HepG2 (cell line): ENCODE measurements around the gene VPS25. TPM values are rescaled to one million over a fixed set of nuclear protein-coding genes. Genes with fewer than 3 reads are reported as not detected.

Experiments
- ATAC-seq: fragments of 200-7000 bp; cut with Tn5 transposase; 3 replicates; pipeline ENCODE4 v1.9.1; 2020; ENCODE audit warnings: mild to moderate bottlenecking, moderate library complexity
- Bru-seq: library from RNA; stranded (reverse); fragments of 400-500 nt; gene quantifications from one replicate; lab custom pipeline; 2021; lab: Mats Ljungman, UMichigan
- BruChase-seq, 2 experiments: library from RNA; stranded (reverse); fragments of 400-500 nt; gene quantifications; one replicate each; lab custom pipeline; 2021; lab: Mats Ljungman, UMichigan
- BruUV-seq: library from RNA; stranded (reverse); fragments of 400-500 nt; replicated peaks from 2 replicates; lab custom pipeline; 2021; lab: Mats Ljungman, UMichigan
- CTCF ChIA-PET: fragments of 300-600 bp; formaldehyde crosslinking; extraction: SDS; loops from one replicate; lab custom pipeline; 2021; ENCODE audit warnings: low total read pairs, inconsistent platforms, low intra/inter-chr PET ratio; lab: Yijun Ruan, JAX
- POLR2A ChIA-PET: fragments of 350-600 bp; sonication (Branson Sonifier 250); formaldehyde crosslinking; loops from one replicate; lab custom pipeline; 2020; ENCODE audit warnings: antibody characterized with exemption, inconsistent platforms; lab: Yijun Ruan, JAX
- DNase-seq: peaks from one replicate; pipeline ENCODE4 v3.0.0-alpha.2; 2015; ENCODE audit warnings: low spot score
- FAIRE-seq: peaks from 3 replicates; lab custom pipeline; 2011; peaks lifted over from hg19 to GRCh38; lab: Jason Lieb, UNC
- H2AFZ ChIP-seq: one replicate; pipeline ENCODE4 v1.6.1; 2011; ENCODE audit warnings: low read length, inconsistent platforms
- H3K27ac ChIP-seq: fragments of 300-600 bp; 3 replicates; pipeline ENCODE4 v1.8.0; 2011; ENCODE audit warnings: mixed run types, mild to moderate bottlenecking, mixed read lengths, low read length, inconsistent platforms; ENCODE audit not compliant: insufficient read depth; ENCODE audit errors: extremely low read length
- H3K27me3 ChIP-seq, 2 experiments: fragments of 200-600 bp in 1 of 2; 2 replicates in 1 of 2; 3 replicates in 1 of 2; pipeline versions ENCODE4 v1.6.0 to v1.8.0; 2011; ENCODE audit warnings: low read length in 2 of 2, mild to moderate bottlenecking in 2 of 2, moderate library complexity in 2 of 2, inconsistent platforms in 1 of 2; ENCODE audit not compliant: insufficient read depth in 2 of 2, control insufficient read depth in 1 of 2
- H3K36me3 ChIP-seq, 2 experiments: fragments of 200-600 bp in 1 of 2; replicated peaks in 1 of 2; 2 replicates in 1 of 2; 3 replicates in 1 of 2; pipeline versions ENCODE4 v1.5.1 to v1.8.0; 2011; ENCODE audit warnings: low read length in 2 of 2, inconsistent platforms in 1 of 2; ENCODE audit not compliant: insufficient read depth in 2 of 2, control insufficient read depth in 1 of 2
- H3K4me1 ChIP-seq: 2 replicates; pipeline ENCODE4 v1.5.1; 2012; ENCODE audit warnings: low read length, inconsistent platforms; ENCODE audit not compliant: insufficient read depth
- H3K4me2 ChIP-seq: 2 replicates; pipeline ENCODE4 v1.6.0; 2011; ENCODE audit warnings: low read depth, low read length, inconsistent platforms
- H3K4me3 ChIP-seq, 3 experiments: fragments of 200-600 bp in 1 of 3; sonication (generic), shearing (Covaris generic) in 1 of 3; replicated peaks in 1 of 3; 2 replicates each; pipeline ENCODE4 v1.5.1; 2011 to 2016; ENCODE audit warnings: low read length in 3 of 3, inconsistent platforms in 2 of 3, low read depth in 2 of 3, mild to moderate bottlenecking in 2 of 3, control low read depth in 1 of 3, mixed read lengths in 1 of 3; ENCODE audit not compliant: insufficient read depth in 1 of 3
- H3K79me2 ChIP-seq: one replicate; pipeline ENCODE4 v1.6.1; 2011; ENCODE audit warnings: low read length, inconsistent platforms; ENCODE audit not compliant: insufficient read depth
- H3K9ac ChIP-seq: 2 replicates; pipeline ENCODE4 v1.6.0; 2011; ENCODE audit warnings: mild to moderate bottlenecking, low read depth, low read length, inconsistent platforms; ENCODE audit not compliant: insufficient read depth
- H3K9me3 ChIP-seq: 2 replicates; pipeline ENCODE4 v1.5.1; 2012; ENCODE audit warnings: mild to moderate bottlenecking, low read length
- H4K20me1 ChIP-seq: 2 replicates; pipeline ENCODE4 v1.6.0; 2011; ENCODE audit warnings: inconsistent platforms, mild to moderate bottlenecking, low read length, moderate library complexity; ENCODE audit not compliant: insufficient read depth
- DMTF1 ChIP-seq: sonication (generic); formaldehyde crosslinking; IDR thresholded peaks from 2 replicates; pipeline ENCODE4 v1.4.0; 2020; ENCODE audit warnings: mild to moderate bottlenecking, missing genetic modification reagents
- GMEB2 ChIP-seq: IDR thresholded peaks from 2 replicates; pipeline ENCODE4 v1.6.1; 2016; ENCODE audit warnings: missing biosample characterization, missing genetic modification reagents, low read depth
- MAF1 ChIP-seq: sonication (generic); formaldehyde crosslinking; IDR thresholded peaks from 2 replicates; pipeline ENCODE4 v1.5.0; 2020; ENCODE audit warnings: missing genetic modification reagents, borderline replicate concordance
- MED13 ChIP-seq: sonication (generic); formaldehyde crosslinking; IDR thresholded peaks from 2 replicates; pipeline ENCODE4 v1.5.0; 2020; ENCODE audit warnings: missing genetic modification reagents
- SYNCRIP ChIP-seq: fragments of 200-400 bp; formaldehyde crosslinking; IDR thresholded peaks from 2 replicates; pipeline ENCODE4 v1.6.1; 2018; ENCODE audit warnings: mild to moderate bottlenecking, low read depth, low read length; ENCODE audit not compliant: insufficient read depth
- ZNF30 ChIP-seq: sonication (generic); formaldehyde crosslinking; IDR thresholded peaks from 2 replicates; pipeline ENCODE4 v1.5.0; 2020; ENCODE audit warnings: mild to moderate bottlenecking, missing genetic modification reagents
- ZNF616 ChIP-seq: sonication (generic); formaldehyde crosslinking; IDR thresholded peaks from 2 replicates; pipeline ENCODE4 v1.5.0; 2020; ENCODE audit warnings: low read depth, mild to moderate bottlenecking, missing genetic modification reagents
- WGBS: methylation state at CpG from one replicate; pipeline ENCODE4 v1.1.6; 2017; ENCODE audit warnings: low lambda C conversion rate; 5-methylcytosine and 5-hydroxymethylcytosine counted together
- in situ Hi-C: cut with HindIII; loops from 2 replicates; pipeline ENCODE4 v1.10.0; 2017; ENCODE audit warnings: low pct_unique_long_range_greater_than_20kb; ENCODE audit not compliant: extremely low pct_ligation_motif_present
- intact Hi-C: fragments of 100-400 bp; cut with micrococcal nuclease; formaldehyde crosslinking; loops from one replicate; pipeline ENCODE4 v1.10.0; 2022; ENCODE audit not compliant: unreplicated experiment
- long read RNA-seq, 2 experiments: library from RNA in 1 of 2; library from polyadenylated mRNA in 1 of 2; stranded (forward) in 1 of 2; unstranded in 1 of 2; transcript quantifications; one replicate each; pipeline ENCODE4 v2.0.0, GENCODE V29; 2019 to 2022
- polyA minus RNA-seq, 3 experiments: library from RNA; depleted of rRNA, polyadenylated mRNA; stranded (reverse); fragments of >200 nt; gene quantifications; 2 replicates each; pipeline ENCODE4 v1.2.3, GENCODE V29; 2011; ENCODE audit warnings: low replicate concordance in 1 of 3
- polyA plus RNA-seq, 8 experiments: library from polyadenylated mRNA; depleted of rRNA in 3 of 8; stranded (reverse) in 7 of 8; unstranded in 1 of 8; fragments of >200 nt; fragmentation: Illumina TruSeq in 4 of 8; extraction: Trizol in 4 of 8; gene quantifications; 2 replicates each; pipeline versions ENCODE4 v1.2.1 to v1.2.3, GENCODE V29; 2011 to 2016; ENCODE audit warnings: low read depth in 4 of 8, missing spikeins in 1 of 8, mixed read lengths in 1 of 8; ENCODE audit not compliant: insufficient read depth in 1 of 8
- total RNA-seq, 5 experiments: library from RNA; depleted of rRNA; stranded (reverse); fragments of >200 nt; fragmentation: Illumina TruSeq; extraction: Trizol; gene quantifications; 2 replicates each; pipeline ENCODE4 v1.2.3, GENCODE V29; 2016; ENCODE audit warnings: low read depth in 1 of 5
- TF ChIP-seq, protein P1 (sequence below): sonication (generic); formaldehyde crosslinking; conservative IDR thresholded peaks from 2 replicates; pipeline ENCODE4 v1.4.0; 2020; ENCODE audit warnings: missing genetic modification reagents

Gene VPS25
- total RNA-seq (2016; rRNA removed; fragmentation: Illumina TruSeq; extraction: Trizol) (148 and 161 TPM in 2 replicates), polyA plus RNA-seq (2011; rRNA removed) (249 and 270 TPM in 2 replicates), polyA minus RNA-seq (2011; rRNA and poly(A)+ RNA removed; ENCODE audit: low replicate concordance) (122 and 224 TPM in 2 replicates), Bru-seq, nascent RNA (percentile 89 among the genes with signal in this experiment), BruChase-seq, experiment 1, labeled RNA remaining after a 6-hour chase (percentile 90 among the genes with signal in this experiment), BruChase-seq, experiment 2, labeled RNA remaining after a 2-hour chase (percentile 83 among the genes with signal in this experiment)
- total RNA-seq (2016; cell fraction: cytosol; rRNA removed; fragmentation: Illumina TruSeq; extraction: Trizol; ENCODE audit: low read depth), result 37.2 and 42.3 TPM in 2 replicates
- total RNA-seq (2016; cell fraction: insoluble cytoplasmic fraction; rRNA removed; fragmentation: Illumina TruSeq; extraction: Trizol), result 159 and 160 TPM in 2 replicates
- total RNA-seq (2016; cell fraction: membrane; rRNA removed; fragmentation: Illumina TruSeq; extraction: Trizol), result 51.4 and 51.5 TPM in 2 replicates
- total RNA-seq (2016; cell fraction: nucleus; rRNA removed; fragmentation: Illumina TruSeq; extraction: Trizol), result 115 and 126 TPM in 2 replicates
- 251 and 262 TPM in 2 replicates for polyA plus RNA-seq (2011; cell fraction: cytosol; rRNA removed)
- 162 and 166 TPM in 2 replicates for polyA plus RNA-seq (2011; cell fraction: nucleus; rRNA removed)
- 100 and 110 TPM in 2 replicates for polyA plus RNA-seq (2012)
- 35.3 and 36.1 TPM in 2 replicates for polyA plus RNA-seq (2016; cell fraction: cytosol; fragmentation: Illumina TruSeq; extraction: Trizol; ENCODE audit: low read depth)
- polyA plus RNA-seq (2016; cell fraction: insoluble cytoplasmic fraction; fragmentation: Illumina TruSeq; extraction: Trizol; ENCODE audit: low read depth), result 177 and 189 TPM in 2 replicates
- 44.1 and 49.3 TPM in 2 replicates for polyA plus RNA-seq (2016; cell fraction: membrane; fragmentation: Illumina TruSeq; extraction: Trizol; ENCODE audit: low read depth)
- 203 and 214 TPM in 2 replicates for polyA plus RNA-seq (2016; cell fraction: nucleus; fragmentation: Illumina TruSeq; extraction: Trizol; ENCODE audit: insufficient read depth, low read depth)
- 39.7 and 45.6 TPM in 2 replicates for polyA minus RNA-seq (2011; cell fraction: cytosol; rRNA and poly(A)+ RNA removed)
- polyA minus RNA-seq (2011; cell fraction: nucleus; rRNA and poly(A)+ RNA removed), result 87.8 and 92.0 TPM in 2 replicates
- long read RNA-seq, experiment 1, transcript VPS25-201 (6 exons, 1,101 nt), result major isoform, 296 of 314 reads
- long read RNA-seq, experiment 1, partial matches to known transcripts, result 6 of 314 reads
- long read RNA-seq, experiment 1, other reads (novel, unspliced or antisense), result 8 of 314 reads
- long read RNA-seq, experiment 2, transcript VPS25-205 (5 exons, 668 nt), result minor isoform, 17 of 261 reads
- long read RNA-seq, experiment 2, transcript VPS25-201 (6 exons, 1,101 nt), result major isoform, 209 of 261 reads
- long read RNA-seq, experiment 2, partial matches to known transcripts, result 25 of 261 reads
- long read RNA-seq, experiment 2, other reads (novel, unspliced or antisense), result 10 of 261 reads

- no peaks in the 10 kb centered on the region; a peak in 1 of 5 replicates for H3K27me3 ChIP-seq
- peak within 1 kb of the TSS; percentile 87 for H3K9ac ChIP-seq
- ATAC-seq (peak; percentile 95), DNase-seq (peak; percentile 84), FAIRE-seq (peak; percentile 91)
- WGBS, result under 1% methylated on average over 35 of the region's 39 CpGs
- H4K20me1 ChIP-seq, result no peaks in the 10 kb centered on the region
- in situ Hi-C loops (no loop called here), intact Hi-C loops (loop anchor here (1.0 kb wide), 1 partner anchor 51 kb away; the partner anchor contains the start of gene BECN1)
- H3K4me1 ChIP-seq, result peaks cover 53% of the 10 kb centered on the region
- peaks cover 0 to 15% of the 10 kb centered on the region in 2 experiments; a peak in 2 of 5 replicates for H3K36me3 ChIP-seq
- CTCF ChIA-PET, result no interaction called here
- peak within 1 kb of the TSS; percentile 93 for H2AFZ ChIP-seq
- no peaks in the 10 kb centered on the region for H3K9me3 ChIP-seq
- H3K79me2 ChIP-seq, result peaks cover 25% of the 10 kb centered on the region
- peak within 1 kb of the TSS; percentile 97 for H3K4me2 ChIP-seq
- POLR2A ChIA-PET, result interaction anchor here (0.7 to 3.4 kb wide), 27 partner anchors 9 to 385 kb away, joined by 3 to 53 read pairs (median 4); partner anchors contain the start of genes AOC3, BECN1, CNTD1 and COA3
- peak within 1 kb of the TSS; percentile 66 for H3K27ac ChIP-seq
- H3K4me3 ChIP-seq, result peak within 1 kb of the TSS; percentile 74 to 96 (median 88)
- BruUV-seq, result TSS peak; percentile 79
- TF ChIP-seq, protein P1, sequence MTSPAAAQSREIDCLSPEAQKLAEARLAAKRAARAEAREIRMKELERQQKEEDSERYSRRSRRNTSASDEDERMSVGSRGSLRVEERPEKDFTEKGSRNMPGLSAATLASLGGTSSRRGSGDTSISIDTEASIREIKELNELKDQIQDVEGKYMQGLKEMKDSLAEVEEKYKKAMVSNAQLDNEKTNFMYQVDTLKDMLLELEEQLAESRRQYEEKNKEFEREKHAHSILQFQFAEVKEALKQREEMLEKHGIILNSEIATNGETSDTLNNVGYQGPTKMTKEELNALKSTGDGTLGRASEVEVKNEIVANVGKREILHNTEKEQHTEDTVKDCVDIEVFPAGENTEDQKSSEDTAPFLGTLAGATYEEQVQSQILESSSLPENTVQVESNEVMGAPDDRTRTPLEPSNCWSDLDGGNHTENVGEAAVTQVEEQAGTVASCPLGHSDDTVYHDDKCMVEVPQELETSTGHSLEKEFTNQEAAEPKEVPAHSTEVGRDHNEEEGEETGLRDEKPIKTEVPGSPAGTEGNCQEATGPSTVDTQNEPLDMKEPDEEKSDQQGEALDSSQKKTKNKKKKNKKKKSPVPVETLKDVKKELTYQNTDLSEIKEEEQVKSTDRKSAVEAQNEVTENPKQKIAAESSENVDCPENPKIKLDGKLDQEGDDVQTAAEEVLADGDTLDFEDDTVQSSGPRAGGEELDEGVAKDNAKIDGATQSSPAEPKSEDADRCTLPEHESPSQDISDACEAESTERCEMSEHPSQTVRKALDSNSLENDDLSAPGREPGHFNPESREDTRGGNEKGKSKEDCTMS (CRISPR knock-in tag), result no peak
- TF ChIP-seq SYNCRIP (no peak), ZNF30 (no peak), GMEB2 (CRISPR knock-in tag) (peak; percentile 47; the same call in 1 of the 2 replicates), MED13 (CRISPR knock-in tag) (peak; percentile 77; the same call in 1 of the 2 replicates), MAF1 (CRISPR knock-in tag) (no peak), ZNF616 (0 out of 2 replicates have a peak, but pooled peaks have one; percentile 65), DMTF1 (CRISPR knock-in tag) (no peak; the same call in 1 of the 2 replicates)
Measured at GRCh38 chr17:42773290-42774035, at the start of gene VPS25. Gene VPS25 (plus strand): TSS chr17:42773449. CDS start chr17:42773476, 27 bp downstream.
